GM23338 (cell line): ENCODE data around the gene ARPC2. TPM values are rescaled to one million over a fixed set of nuclear protein-coding genes. Genes with fewer than 3 reads are reported as not detected.
A peak's percentile ranks its signal among the peaks of the same experiment; 100 is the strongest.

ENCODE experiments used
- ATAC-seq: fragments of 200-7000 bp; cut with Tn5 transposase; 3 replicates; pipeline ENCODE4 v1.9.1; 2020
- DNase-seq: peaks from one replicate; pipeline ENCODE4 v3.0.0-alpha.2; 2015; ENCODE audit warnings: low spot score
- H2AFZ ChIP-seq: fragments of 200-600 bp; sonication (generic); 2 replicates; pipeline ENCODE4 v1.8.0; 2016; ENCODE audit warnings: antibody characterized with exemption, mild to moderate bottlenecking, moderate library complexity
- H3F3A ChIP-seq: fragments of 200-600 bp; sonication (generic); replicated peaks from 2 replicates; pipeline ENCODE4 v1.8.0; 2017; ENCODE audit warnings: antibody characterized with exemption, mixed run types, low read depth
- H3K27ac ChIP-seq: fragments of 200-600 bp; sonication (generic); 2 replicates; pipeline ENCODE4 v1.6.1; 2016; ENCODE audit warnings: low read depth
- H3K27me3 ChIP-seq: fragments of 200-600 bp; sonication (generic); 2 replicates; pipeline ENCODE4 v1.8.0; 2016; ENCODE audit warnings: mild to moderate bottlenecking, mixed run types, moderate library complexity; ENCODE audit not compliant: insufficient read depth
- H3K36me3 ChIP-seq: fragments of 200-600 bp; sonication (generic); 2 replicates; pipeline ENCODE4 v1.8.0; 2016; ENCODE audit warnings: mild to moderate bottlenecking; ENCODE audit not compliant: insufficient read depth
- H3K4me1 ChIP-seq: fragments of 200-600 bp; sonication (generic); 2 replicates; pipeline ENCODE4 v1.8.0; 2016; ENCODE audit warnings: mild to moderate bottlenecking, moderate library complexity; ENCODE audit not compliant: insufficient read depth
- H3K4me2 ChIP-seq: fragments of 200-600 bp; sonication (generic); 2 replicates; pipeline ENCODE4 v1.7.1; 2017; ENCODE audit warnings: mixed run types
- H3K4me3 ChIP-seq: fragments of 200-600 bp; sonication (generic); 2 replicates; pipeline ENCODE4 v1.6.1; 2016; ENCODE audit warnings: mixed run types
- H3K79me2 ChIP-seq: fragments of 200-600 bp; sonication (generic); replicated peaks from 2 replicates; pipeline ENCODE4 v1.8.0; 2017; ENCODE audit warnings: mild to moderate bottlenecking; ENCODE audit not compliant: insufficient read depth
- H3K9me2 ChIP-seq: fragments of 200-600 bp; sonication (generic); 2 replicates; pipeline ENCODE4 v1.8.0; 2017; ENCODE audit not compliant: insufficient read depth
- H4K20me1 ChIP-seq: fragments of 200-600 bp; sonication (generic); replicated peaks from 2 replicates; pipeline ENCODE4 v1.8.0; 2017; ENCODE audit warnings: mild to moderate bottlenecking; ENCODE audit not compliant: insufficient read depth
- H3K27ac Mint-ChIP-seq: 2 replicates; pipeline ENCODE4 v1.8.0; 2020; ENCODE audit warnings: inconsistent platforms, mild to moderate bottlenecking, moderate library complexity, mixed read lengths
- H3K27me3 Mint-ChIP-seq: 3 replicates; pipeline ENCODE4 v1.8.0; 2022; ENCODE audit warnings: low read depth, mild to moderate bottlenecking, moderate library complexity, mixed read lengths, inconsistent platforms; ENCODE audit not compliant: insufficient read depth, poor library complexity
- H3K36me3 Mint-ChIP-seq: 3 replicates; pipeline ENCODE4 v1.8.0; 2021; ENCODE audit warnings: low read depth, mild to moderate bottlenecking, inconsistent platforms, moderate library complexity, mixed read lengths
- H3K4me1 Mint-ChIP-seq: 3 replicates; pipeline ENCODE4 v1.8.0; 2020; ENCODE audit warnings: mild to moderate bottlenecking, inconsistent platforms, mixed read lengths
- H3K4me3 Mint-ChIP-seq: 3 replicates; pipeline ENCODE4 v1.8.0; 2021; ENCODE audit warnings: moderate library complexity, mild to moderate bottlenecking, inconsistent platforms, mixed read lengths
- H3K9me3 Mint-ChIP-seq: 3 replicates; pipeline ENCODE4 v1.8.0; 2020; ENCODE audit warnings: moderate library complexity, mild to moderate bottlenecking, inconsistent platforms, mixed read lengths
- CREB1 ChIP-seq: fragments of 250-450 bp; sonication (Bioruptor Pico); IDR thresholded peaks from 2 replicates; pipeline ENCODE4 v1.5.0; 2020; ENCODE audit warnings: low read depth, mild to moderate bottlenecking, moderate library complexity
- EZH2 ChIP-seq: fragments of 200-600 bp; sonication (generic); IDR thresholded peaks from one replicate; pipeline ENCODE4 v1.8.0; 2017; ENCODE audit warnings: antibody characterized with exemption, mild to moderate bottlenecking, low read depth; ENCODE audit not compliant: unreplicated experiment
- EZH2phosphoT487 ChIP-seq: fragments of 200-600 bp; sonication (generic); IDR thresholded peaks from one replicate; pipeline ENCODE4 v1.8.1; 2018; ENCODE audit warnings: antibody characterized with exemption; ENCODE audit not compliant: unreplicated experiment
- JUNB ChIP-seq: IDR thresholded peaks from one replicate; pipeline ENCODE4 v1.6.1; 2016; ENCODE audit warnings: antibody characterized with exemption; ENCODE audit not compliant: unreplicated experiment
- NANOG ChIP-seq: IDR thresholded peaks from 2 replicates; pipeline ENCODE4 v1.6.1; 2016; ENCODE audit warnings: antibody characterized with exemption, borderline replicate concordance
- POLR2AphosphoS5 ChIP-seq: IDR thresholded peaks from 2 replicates; pipeline ENCODE4 v1.6.1; 2016; ENCODE audit warnings: antibody characterized with exemption, low read depth
- STAT1 ChIP-seq: IDR thresholded peaks from one replicate; pipeline ENCODE4 v1.6.1; 2016; ENCODE audit warnings: antibody characterized with exemption; ENCODE audit not compliant: unreplicated experiment
- ZNF114 ChIP-seq: fragments of 250-450 bp; sonication (Bioruptor Pico); IDR thresholded peaks from 2 replicates; pipeline ENCODE4 v1.5.0; 2020; ENCODE audit warnings: mild to moderate bottlenecking, moderate library complexity
- polyA plus RNA-seq: library from polyadenylated mRNA; unstranded; fragments of >200 nt; fragmentation: Nextera tagmentation; extraction: Ambion mirVana; gene quantifications from 2 replicates; pipeline ENCODE4 v1.2.1, GENCODE V29; 2016
- total RNA-seq: library from RNA; depleted of rRNA; stranded (reverse); fragments of >200 nt; shearing (Covaris generic); gene quantifications from 2 replicates; pipeline ENCODE4 v1.2.3, GENCODE V29; 2014
- TF ChIP-seq, protein P1 (sequence below), 2 experiments: fragments of 200-600 bp in 1 of 2; sonication (generic) in 1 of 2; conservative IDR thresholded peaks; 2 replicates each; pipeline versions ENCODE4 v1.5.1 to v1.6.1; 2016 to 2017; ENCODE audit warnings: antibody characterized with exemption in 2 of 2, low read depth in 2 of 2, mild to moderate bottlenecking in 2 of 2, moderate library complexity in 1 of 2
- TF ChIP-seq, protein P2 (sequence below): IDR thresholded peaks from one replicate; pipeline ENCODE4 v1.6.1; 2018; ENCODE audit warnings: antibody characterized with exemption; ENCODE audit not compliant: unreplicated experiment
- TF ChIP-seq, protein P3 (sequence below): IDR thresholded peaks from 2 replicates; pipeline ENCODE4 v1.6.1; 2016; ENCODE audit warnings: antibody characterized with exemption

Gene ARPC2
- total and polyA plus RNA-seq, 2 experiments from 2014 or later = 217 to 271 TPM

DNA sequence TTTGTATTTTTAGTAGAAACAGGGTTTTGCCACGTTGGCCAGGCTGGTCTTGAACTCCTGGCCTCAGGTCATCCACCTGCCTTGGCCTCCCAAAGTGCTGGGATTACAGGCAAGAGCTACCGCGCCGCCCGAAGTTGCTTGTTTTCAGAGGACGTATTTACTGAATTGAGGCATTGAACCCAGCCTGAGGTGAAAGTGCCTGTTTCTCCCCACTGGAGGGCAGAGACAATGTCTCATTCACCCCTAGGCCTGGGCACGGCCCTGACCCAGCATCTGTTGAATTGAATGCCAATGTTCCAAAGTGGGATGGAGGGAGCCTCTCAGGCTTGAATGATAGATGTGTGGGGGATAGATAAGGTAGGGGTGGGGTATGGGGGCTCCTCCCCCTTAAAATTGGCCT lies 79.9 kb downstream of the ARPC2 start:
- no peaks in the 10 kb centered on the region for H3K36me3 ChIP-seq
- DNase-seq (peak; percentile 35), ATAC-seq (no peak; the same call in 2 of the 3 replicates)
- peaks cover 30% of the 10 kb centered on the region for H3K4me1 Mint-ChIP-seq
- no peaks in the 10 kb centered on the region for H3K79me2 ChIP-seq
- H3K4me3 ChIP-seq = no peak overlapping the region
- no peak overlapping the region for H3K4me2 ChIP-seq
- peaks cover 15% of the 10 kb centered on the region for H3K27me3 Mint-ChIP-seq
- no peak overlapping the region for H3K4me3 Mint-ChIP-seq
- no peaks in the 10 kb centered on the region for H3K36me3 Mint-ChIP-seq
- no peaks in the 10 kb centered on the region for H3F3A ChIP-seq
- no peaks in the 10 kb centered on the region for H3K9me2 ChIP-seq
- peaks cover 22% of the 10 kb centered on the region for H3K4me1 ChIP-seq
- no peak overlapping the region for H3K27ac Mint-ChIP-seq
- H3K27ac ChIP-seq = no peak overlapping the region
- no peaks in the 10 kb centered on the region for H4K20me1 ChIP-seq
- H3K27me3 ChIP-seq = no peaks in the 10 kb centered on the region
- no peak overlapping the region for H2AFZ ChIP-seq
- H3K9me3 Mint-ChIP-seq = no peaks in the 10 kb centered on the region; the same call in 2 of the 3 replicates
- TF ChIP-seq EZH2phosphoT487 (no peak), STAT1 (no peak)
- TF ChIP-seq, protein P1, sequence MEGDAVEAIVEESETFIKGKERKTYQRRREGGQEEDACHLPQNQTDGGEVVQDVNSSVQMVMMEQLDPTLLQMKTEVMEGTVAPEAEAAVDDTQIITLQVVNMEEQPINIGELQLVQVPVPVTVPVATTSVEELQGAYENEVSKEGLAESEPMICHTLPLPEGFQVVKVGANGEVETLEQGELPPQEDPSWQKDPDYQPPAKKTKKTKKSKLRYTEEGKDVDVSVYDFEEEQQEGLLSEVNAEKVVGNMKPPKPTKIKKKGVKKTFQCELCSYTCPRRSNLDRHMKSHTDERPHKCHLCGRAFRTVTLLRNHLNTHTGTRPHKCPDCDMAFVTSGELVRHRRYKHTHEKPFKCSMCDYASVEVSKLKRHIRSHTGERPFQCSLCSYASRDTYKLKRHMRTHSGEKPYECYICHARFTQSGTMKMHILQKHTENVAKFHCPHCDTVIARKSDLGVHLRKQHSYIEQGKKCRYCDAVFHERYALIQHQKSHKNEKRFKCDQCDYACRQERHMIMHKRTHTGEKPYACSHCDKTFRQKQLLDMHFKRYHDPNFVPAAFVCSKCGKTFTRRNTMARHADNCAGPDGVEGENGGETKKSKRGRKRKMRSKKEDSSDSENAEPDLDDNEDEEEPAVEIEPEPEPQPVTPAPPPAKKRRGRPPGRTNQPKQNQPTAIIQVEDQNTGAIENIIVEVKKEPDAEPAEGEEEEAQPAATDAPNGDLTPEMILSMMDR (conservative IDR thresholded peaks at IDR 0.05; ENCODE audit: low read depth in 2 of 2) = peak; percentile 12 to 21; a peak in 1 of 4 replicates

DNA sequence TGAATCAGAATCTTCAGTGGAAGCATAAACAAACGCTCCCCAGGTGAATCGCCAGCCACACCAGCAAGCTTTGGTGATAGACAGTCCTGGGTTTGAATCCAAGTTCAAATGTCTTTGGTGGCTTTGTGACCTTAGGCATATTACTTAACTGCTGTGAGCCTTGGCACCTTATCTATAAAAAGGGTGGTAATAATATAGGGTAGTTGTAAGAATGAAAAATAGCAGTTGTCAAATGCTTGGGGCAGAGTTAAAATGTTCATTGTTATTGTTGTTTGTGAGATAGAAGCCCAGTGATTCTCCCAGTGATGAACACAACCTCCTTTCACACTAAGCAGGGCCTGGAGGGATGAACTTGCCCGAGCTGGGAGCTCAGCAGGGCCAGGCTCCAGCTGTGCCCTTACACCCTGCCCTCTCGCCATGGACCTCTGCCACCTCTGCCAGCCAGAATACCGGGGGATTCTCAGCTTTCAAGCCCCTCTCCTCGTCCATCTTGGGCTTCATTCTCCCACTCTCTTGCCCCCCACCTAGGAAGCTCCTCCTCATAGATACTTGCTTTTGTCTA lies 81.4 kb downstream of the ARPC2 start:
- DNase-seq = no peak
- no peaks in the 10 kb centered on the region for H3K36me3 ChIP-seq
- H3K27ac ChIP-seq = no peak overlapping the region
- TF ChIP-seq ZNF114 (no peak), JUNB (no peak), POLR2AphosphoS5 (no peak), EZH2 (no peak), CREB1 (CRISPR knock-in tag) (no peak), NANOG (no peak)
- TF ChIP-seq, protein P2, sequence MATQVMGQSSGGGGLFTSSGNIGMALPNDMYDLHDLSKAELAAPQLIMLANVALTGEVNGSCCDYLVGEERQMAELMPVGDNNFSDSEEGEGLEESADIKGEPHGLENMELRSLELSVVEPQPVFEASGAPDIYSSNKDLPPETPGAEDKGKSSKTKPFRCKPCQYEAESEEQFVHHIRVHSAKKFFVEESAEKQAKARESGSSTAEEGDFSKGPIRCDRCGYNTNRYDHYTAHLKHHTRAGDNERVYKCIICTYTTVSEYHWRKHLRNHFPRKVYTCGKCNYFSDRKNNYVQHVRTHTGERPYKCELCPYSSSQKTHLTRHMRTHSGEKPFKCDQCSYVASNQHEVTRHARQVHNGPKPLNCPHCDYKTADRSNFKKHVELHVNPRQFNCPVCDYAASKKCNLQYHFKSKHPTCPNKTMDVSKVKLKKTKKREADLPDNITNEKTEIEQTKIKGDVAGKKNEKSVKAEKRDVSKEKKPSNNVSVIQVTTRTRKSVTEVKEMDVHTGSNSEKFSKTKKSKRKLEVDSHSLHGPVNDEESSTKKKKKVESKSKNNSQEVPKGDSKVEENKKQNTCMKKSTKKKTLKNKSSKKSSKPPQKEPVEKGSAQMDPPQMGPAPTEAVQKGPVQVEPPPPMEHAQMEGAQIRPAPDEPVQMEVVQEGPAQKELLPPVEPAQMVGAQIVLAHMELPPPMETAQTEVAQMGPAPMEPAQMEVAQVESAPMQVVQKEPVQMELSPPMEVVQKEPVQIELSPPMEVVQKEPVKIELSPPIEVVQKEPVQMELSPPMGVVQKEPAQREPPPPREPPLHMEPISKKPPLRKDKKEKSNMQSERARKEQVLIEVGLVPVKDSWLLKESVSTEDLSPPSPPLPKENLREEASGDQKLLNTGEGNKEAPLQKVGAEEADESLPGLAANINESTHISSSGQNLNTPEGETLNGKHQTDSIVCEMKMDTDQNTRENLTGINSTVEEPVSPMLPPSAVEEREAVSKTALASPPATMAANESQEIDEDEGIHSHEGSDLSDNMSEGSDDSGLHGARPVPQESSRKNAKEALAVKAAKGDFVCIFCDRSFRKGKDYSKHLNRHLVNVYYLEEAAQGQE = no peak
- TF ChIP-seq, protein P3, sequence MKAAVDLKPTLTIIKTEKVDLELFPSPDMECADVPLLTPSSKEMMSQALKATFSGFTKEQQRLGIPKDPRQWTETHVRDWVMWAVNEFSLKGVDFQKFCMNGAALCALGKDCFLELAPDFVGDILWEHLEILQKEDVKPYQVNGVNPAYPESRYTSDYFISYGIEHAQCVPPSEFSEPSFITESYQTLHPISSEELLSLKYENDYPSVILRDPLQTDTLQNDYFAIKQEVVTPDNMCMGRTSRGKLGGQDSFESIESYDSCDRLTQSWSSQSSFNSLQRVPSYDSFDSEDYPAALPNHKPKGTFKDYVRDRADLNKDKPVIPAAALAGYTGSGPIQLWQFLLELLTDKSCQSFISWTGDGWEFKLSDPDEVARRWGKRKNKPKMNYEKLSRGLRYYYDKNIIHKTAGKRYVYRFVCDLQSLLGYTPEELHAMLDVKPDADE = no peak
- TF ChIP-seq, protein P1 (conservative IDR thresholded peaks at IDR 0.05; ENCODE audit: low read depth in 2 of 2) = no peak
- peaks cover 11% of the 10 kb centered on the region for H3K27me3 Mint-ChIP-seq
- no peak overlapping the region for H3K27ac Mint-ChIP-seq
- H3K27me3 ChIP-seq = no peaks in the 10 kb centered on the region
- H2AFZ ChIP-seq = no peak overlapping the region
- H3K4me1 Mint-ChIP-seq = peaks cover 22% of the 10 kb centered on the region
- H4K20me1 ChIP-seq = no peaks in the 10 kb centered on the region
- H3F3A ChIP-seq = no peaks in the 10 kb centered on the region
- no peak overlapping the region for H3K4me2 ChIP-seq
- no peaks in the 10 kb centered on the region for H3K36me3 Mint-ChIP-seq
- H3K4me3 ChIP-seq = no peak overlapping the region
- no peaks in the 10 kb centered on the region for H3K9me2 ChIP-seq
- no peak overlapping the region for H3K4me3 Mint-ChIP-seq
- no peaks in the 10 kb centered on the region for H3K79me2 ChIP-seq
- peaks cover 12% of the 10 kb centered on the region for H3K4me1 ChIP-seq
- no peak for ATAC-seq
- no peaks in the 10 kb centered on the region; the same call in 2 of the 3 replicates for H3K9me3 Mint-ChIP-seq
